NOMO-1 (cell line): Measurements from ENCODE around the gene IER3.
"Not testable (repeated sequence)": the region's sequence is repeated elsewhere in the genome, so short reads cannot be mapped to it uniquely, and the experiment has no call there.

ENCODE experiments used
- DNase-seq, 2 experiments: peaks; one replicate each; lab custom pipeline; 2025; ENCODE audit not compliant: unreplicated experiment in 2 of 2; lab: John Stamatoyannopoulos, UW

The IER3 gene

DNA sequence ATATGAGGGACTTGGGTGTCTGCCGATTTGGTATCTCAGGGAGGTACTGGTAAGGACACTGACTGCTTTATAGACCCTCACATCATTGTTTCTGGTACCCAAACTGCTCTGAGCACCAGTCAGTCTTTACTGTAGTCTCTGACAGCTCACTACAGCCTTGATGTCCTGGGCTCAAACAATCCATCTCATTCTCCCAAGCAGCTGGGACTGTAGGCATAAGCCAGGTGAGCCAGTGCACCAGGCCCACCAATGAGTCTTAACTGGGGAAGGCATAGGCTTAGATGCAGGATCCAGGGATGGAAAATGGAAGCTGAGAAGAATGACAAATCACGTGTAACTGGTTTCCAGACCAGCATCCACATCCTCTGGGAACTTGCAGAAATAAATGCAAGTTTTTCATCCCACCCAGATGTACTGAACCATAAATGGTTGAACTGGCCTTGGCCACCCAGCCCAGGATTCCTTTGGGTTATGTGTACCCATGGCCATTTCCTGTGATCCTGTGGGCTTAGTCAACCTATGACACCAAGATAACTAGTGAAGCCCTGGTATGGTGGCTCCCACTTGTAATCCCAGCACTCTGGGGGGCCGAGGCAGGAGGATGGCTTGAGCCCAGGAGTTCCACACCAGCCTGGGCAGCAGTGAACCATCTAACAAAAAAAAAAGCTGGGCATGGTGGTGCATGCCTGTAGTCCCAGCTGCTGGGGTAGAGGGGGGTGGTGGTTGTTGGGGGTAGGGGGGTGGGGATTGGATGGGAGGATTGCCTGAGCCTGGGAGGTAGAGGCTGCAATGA lies 18.4 kb downstream of the IER3 start:
- DNase-seq, result no peak

DNA sequence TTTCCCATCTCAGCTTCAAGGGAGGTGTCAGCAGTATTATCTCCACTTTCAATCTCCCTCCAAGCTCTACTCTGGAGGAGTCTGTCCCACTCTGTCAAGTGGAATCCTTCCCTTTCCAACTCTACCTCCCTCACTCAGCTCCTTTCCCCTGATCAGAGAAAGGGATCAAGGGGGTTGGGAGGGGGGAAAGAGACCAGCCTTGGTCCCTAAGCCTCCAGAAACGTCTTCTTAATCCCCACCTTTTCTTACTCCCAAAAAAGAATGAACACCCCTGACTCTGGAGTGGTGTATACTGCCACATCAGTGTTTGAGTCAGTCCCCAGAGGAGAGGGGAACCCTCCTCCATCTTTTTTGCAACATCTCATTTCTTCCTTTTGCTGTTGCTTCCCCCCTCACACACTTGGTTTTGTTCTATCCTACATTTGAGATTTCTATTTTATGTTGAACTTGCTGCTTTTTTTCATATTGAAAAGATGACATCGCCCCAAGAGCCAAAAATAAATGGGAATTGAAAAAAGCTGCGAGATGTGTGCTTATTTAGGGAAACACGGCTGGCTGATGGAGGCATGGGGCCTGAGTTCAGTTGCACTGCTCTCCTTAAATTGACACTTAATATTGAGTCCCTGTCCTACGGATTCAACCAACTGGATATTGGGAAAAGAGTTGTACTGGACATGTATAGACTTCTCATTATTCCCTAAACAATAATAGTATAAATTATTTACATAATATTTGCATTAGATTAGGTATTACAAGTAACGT lies 19.3 kb downstream of the IER3 start:
- DNase-seq, result no peak

DNA sequence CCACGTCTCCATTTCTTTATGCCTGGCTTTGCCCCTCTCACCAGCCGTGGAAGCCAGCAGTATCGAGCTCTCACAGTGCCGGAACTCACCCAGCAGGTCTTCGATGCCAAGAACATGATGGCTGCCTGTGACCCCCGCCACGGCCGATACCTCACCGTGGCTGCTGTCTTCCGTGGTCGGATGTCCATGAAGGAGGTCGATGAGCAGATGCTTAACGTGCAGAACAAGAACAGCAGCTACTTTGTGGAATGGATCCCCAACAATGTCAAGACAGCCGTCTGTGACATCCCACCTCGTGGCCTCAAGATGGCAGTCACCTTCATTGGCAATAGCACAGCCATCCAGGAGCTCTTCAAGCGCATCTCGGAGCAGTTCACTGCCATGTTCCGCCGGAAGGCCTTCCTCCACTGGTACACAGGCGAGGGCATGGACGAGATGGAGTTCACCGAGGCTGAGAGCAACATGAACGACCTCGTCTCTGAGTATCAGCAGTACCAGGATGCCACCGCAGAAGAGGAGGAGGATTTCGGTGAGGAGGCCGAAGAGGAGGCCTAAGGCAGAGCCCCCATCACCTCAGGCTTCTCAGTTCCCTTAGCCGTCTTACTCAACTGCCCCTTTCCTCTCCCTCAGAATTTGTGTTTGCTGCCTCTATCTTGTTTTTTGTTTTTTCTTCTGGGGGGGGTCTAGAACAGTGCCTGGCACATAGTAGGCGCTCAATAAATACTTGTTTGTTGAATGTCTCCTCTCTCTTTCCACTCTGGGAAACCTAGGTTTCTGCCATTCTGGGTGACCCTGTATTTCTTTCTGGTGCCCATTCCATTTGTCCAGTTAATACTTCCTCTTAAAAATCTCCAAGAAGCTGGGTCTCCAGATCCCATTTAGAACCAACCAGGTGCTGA lies 20.3 kb downstream of the IER3 start:
- DNase-seq, result not testable (repeated sequence)

DNA sequence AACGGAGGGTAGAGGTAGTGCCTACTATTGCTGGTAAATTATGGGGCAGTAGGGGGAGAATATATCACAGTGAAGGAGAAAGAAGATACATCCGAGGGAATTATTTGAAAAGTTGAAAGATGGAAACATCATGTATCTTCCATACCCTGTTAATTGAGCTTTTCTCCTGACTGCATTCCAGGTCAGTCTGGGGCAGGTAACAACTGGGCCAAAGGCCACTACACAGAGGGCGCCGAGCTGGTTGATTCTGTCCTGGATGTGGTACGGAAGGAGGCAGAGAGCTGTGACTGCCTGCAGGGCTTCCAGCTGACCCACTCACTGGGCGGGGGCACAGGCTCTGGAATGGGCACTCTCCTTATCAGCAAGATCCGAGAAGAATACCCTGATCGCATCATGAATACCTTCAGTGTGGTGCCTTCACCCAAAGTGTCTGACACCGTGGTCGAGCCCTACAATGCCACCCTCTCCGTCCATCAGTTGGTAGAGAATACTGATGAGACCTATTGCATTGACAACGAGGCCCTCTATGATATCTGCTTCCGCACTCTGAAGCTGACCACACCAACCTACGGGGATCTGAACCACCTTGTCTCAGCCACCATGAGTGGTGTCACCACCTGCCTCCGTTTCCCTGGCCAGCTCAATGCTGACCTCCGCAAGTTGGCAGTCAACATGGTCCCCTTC lies 21.0 kb downstream of the IER3 start:
- DNase-seq, result not testable (repeated sequence)

DNA sequence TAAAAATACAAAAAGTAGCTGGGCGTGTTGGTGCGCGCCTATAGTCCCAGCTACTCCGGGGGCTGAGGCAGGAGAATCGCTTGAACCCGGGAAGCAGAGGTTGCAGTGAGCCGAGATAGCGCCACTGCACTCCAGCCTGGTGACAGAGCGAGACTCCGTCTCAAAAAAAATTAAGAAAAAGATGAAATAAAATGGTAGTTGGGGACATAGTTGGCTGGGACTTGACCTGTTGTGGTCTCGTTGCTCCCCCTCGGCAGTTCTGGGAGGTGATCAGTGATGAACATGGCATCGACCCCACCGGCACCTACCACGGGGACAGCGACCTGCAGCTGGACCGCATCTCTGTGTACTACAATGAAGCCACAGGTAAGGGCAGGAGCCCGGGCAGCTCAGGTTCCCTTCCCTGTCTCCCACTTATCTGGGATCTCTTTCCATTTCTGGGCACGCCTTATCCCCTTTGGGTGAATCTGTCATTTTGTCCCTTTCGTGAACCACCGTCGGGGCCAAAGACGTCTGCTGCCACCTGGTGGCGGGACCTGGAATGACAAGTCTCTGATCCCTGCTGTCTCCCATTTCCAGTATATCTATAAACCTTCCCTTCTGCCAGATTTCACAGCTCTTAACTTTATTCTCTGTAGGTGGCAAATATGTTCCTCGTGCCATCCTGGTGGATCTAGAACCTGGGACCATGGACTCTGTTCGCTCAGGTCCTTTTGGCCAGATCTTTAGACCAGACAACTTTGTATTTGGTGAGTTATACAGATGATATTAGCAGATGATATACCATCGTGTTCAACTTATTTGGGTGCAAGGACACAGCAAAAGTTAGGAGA lies 21.9 kb downstream of the IER3 start:
- DNase-seq, result peak; percentile 59 to 67

DNA sequence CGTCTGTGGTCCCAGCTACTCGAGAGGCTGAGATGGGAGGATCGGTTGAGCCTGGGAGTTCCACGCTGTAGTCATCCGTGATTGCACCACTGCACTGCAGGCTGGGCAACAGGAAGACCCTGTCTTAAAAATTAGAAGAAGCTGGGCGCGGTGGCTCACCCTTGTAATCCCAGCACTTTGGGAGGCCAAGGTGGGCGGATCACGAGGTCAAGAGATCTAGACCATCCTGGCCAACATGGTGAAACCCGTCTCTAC lies 22.4 kb downstream of the IER3 start:
- DNase-seq, result not testable (repeated sequence)

DNA sequence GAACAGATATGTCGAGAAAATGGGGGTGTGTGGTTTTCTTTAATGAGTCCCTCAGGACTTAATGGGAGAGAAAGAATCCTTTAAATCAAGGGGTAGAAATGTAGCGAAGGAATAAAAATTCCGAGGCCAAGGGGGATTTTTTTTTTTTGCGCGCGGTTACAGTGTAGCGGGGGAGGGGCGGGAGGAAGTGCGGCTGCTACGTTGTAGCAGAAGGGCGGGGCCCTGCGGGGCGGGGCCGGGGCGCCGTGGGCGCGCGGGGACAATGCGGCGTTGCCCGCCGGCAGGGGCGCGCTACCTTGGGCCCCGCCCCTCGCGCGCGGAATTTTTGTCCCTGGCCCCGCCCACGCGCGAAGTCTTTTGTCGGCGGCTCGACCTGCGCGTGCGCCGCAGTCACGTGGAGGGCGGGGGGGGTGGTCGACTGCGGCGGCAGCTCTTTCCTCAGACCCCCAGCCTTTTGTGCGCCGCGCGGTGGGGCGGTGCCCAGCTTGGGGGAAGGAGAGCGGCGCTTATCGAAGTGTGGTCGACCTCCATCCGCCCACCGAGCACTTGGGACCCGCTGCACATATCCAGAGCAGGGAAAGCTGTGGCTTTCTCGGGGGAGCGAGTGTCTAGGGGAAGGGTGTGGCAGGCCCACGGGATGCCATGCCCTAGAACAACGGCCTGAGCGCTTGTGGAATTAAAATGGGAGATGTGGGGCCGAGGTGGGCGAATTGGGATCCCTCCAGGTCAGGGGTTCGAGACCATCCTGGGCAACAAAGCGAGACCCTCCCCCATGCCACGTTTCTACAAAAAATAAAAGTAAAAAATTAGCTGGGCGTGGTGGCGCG lies 22.9 kb downstream of the IER3 start:
- DNase-seq, result peak; percentile 83 to 96

DNA sequence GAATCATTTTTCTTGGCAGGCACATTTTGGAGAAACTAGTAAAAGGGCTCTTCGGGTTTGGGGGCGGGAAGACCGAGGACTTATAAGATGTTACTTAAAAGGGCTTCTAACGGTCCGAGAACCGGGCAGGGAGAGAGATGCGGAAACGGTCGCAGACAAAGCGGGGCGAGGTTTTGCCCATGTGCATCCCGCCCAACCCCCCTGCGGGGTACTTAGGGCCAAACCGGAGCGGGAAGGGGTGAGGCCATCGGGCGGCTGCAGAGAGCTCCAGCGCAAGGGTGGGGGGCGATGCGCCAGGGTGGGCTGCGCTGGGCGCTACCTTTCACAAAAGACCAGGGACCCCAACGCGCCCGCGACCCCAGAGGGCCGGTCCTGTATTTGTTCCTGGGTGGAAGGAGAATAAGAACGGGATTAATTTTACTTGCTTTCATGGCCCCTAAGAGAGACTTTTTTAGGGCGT lies 23.6 kb downstream of the IER3 start:
- peak; percentile 56 to 76 for DNase-seq

DNA sequence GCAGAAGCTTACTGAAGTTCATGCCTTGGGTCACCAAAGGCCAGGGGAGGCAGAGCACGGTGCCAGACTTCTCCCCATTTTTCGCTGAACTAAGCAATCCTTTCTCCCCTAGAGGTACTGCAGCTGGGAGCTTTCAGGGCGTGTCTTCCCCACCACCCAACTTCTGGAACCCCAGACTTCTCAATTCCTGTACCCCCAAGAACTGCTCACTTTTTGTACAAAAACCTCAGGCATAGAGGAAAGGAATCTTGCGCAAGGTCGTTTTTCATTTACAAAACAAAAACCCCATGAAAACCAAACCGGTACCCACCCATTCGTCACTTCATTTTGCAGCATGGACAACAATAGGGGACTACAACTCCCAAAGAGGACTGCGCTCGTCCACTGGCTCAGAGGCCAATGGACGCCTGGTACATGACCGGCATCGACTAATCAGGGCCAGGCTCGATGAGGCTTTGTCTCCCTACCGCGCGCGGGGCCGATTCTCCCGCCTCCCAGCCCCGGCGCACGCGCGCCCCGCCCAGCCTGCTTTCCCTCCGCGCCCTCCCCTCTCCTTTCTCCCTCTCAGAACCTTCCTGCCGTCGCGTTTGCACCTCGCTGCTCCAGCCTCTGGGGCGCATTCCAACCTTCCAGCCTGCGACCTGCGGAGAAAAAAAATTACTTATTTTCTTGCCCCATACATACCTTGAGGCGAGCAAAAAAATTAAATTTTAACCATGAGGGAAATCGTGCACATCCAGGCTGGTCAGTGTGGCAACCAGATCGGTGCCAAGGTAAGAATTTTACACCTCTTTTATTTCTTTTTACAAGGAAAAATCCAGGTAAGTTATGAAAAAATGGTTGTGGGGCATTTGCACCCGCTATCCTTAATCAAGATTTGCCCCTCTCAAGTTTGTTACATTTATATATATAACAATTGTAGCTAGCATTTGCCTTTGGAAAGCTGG lies 24.3 kb downstream of the IER3 start, which contains the start of gene TUBB:
Gene TUBB, plus strand, starts transcription at position 562 of the 947 bp plus-strand sequence. Its CDS starts 155 bp downstream, at position 717.
- DNase-seq, result peak; percentile 97 to 99

DNA sequence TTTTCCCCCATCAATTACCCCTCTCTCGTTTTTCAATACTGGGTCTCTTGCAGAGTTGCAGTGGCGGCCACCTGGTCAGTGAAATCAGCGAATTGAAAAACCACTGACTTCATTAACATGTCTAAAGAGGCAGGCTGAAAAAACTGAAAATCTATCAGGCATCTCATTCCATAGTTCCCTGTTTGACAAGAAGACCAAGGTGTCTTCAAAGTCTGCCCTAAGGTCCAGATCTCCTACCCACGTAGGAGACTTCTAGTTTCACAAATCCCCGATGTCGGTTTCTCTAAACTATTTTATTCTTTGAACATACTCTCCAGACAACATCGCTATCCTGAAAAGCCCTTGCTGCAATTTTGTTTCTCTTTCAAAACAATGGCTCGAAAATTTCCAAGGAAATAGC lies 25.0 kb downstream of the IER3 start:
- no peak for DNase-seq

DNA sequence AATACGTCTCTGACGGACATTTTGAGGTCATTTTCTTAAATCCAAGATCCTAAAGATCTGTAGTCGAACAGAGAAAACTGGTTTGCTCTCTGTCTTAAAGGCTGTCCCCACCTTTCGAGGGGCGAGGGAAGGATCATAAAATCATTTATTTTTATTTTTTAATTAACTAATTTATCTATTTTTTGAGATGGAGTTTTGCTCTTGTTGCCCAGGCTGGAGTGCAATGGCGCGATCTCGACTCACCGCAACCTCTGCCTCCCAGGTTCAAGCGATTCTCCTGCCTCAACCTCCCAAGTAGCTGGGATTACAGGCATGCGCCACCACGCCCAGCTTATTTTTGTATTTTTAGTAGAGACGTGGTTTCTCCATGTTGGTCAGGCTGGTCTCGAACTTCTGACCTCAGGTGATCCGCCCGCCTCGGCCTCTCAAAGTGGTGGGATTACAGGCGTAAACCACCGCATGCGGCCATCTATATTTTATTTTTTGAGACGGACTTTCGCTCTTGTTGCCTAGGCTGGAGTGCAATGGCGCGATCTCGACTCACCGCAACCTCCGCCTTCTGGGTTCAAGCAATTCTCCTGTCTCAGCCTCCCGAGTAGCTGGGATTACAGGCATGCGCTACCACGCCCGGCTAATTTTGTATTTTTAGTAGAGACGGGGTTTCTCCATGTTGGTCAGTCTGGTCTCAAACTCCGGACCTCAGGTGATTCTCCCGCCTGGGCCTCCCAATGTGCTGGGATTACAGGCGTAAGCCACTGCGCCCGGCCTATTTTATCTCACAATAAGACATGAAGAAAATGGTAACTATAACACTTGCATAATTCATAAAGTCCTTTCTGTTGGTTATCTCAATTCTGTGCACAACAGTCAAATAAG lies 26.3 kb downstream of the IER3 start:
- not testable (repeated sequence) for DNase-seq

DNA sequence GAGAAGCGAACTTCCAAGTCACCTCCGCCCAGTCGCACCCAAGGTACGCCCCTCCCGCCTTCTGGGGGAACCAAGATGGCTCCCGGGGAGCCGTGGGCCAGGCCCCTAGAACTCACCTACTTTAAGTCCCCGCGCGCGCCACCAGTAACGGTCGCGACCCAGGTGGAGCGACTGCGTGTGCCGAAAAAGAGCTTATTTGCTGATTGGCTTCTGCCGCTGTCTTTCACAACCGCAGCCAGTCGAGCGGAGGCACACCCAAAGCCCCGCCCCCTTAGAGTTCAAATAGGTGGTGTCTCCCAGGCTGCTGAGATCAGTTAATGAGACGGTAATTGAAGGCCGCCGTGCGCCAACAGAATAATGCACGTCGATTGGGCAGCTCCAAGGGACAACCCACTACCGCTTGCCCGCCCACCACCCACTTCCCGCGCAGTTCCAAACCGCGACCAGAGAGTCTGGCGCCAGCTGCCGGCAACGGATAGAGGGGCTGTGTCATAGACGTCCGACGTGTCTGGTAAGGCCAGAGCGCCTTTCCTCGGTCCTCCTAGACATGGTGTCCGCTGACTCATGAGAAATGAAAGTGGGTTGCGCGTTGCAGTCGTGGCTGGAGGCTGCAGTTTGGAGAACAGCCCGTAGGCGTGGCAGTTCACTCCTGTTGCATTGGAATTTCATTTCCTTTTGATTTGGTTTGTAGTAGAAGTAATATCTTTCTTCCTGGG lies 27.1 kb downstream of the IER3 start, which contains the start of gene MDC1:
Gene MDC1, minus strand, starts transcription at position 153 of the 716 bp plus-strand sequence. CDS start 2,106 bp downstream, outside the sequence.
- peak; percentile 100 for DNase-seq

DNA sequence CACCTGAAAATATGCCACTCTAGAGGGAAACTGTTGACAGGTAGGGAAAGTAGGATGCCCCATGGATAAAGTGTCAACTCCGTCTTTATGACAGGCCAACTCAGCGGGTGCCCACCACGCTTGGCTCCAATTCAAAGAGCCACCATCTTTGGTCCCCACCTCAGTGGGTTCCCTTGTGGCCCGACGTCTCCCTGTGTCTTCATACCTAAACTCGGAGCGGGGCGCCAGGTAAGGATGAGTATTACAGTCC lies 27.5 kb downstream of the IER3 start:
- no peak for DNase-seq

DNA sequence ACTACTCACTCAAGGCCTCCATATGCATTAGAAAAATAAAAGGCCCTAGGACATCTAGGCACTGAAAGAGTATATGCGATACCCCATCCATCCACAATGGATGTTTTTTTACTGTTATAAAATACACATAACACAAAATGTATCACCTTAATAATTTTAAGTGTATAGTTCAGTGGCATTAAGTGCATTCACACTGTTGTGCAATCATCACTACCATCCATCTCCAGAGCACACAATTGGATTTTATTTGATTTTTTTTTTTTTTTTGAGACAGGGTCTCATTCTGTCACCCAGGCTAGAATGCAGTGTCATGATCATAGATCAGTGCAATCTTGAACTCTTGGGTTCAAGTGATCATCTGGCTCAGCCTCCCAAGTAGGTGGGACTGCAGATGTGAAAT lies 30.1 kb downstream of the IER3 start:
- no peak for DNase-seq

DNA sequence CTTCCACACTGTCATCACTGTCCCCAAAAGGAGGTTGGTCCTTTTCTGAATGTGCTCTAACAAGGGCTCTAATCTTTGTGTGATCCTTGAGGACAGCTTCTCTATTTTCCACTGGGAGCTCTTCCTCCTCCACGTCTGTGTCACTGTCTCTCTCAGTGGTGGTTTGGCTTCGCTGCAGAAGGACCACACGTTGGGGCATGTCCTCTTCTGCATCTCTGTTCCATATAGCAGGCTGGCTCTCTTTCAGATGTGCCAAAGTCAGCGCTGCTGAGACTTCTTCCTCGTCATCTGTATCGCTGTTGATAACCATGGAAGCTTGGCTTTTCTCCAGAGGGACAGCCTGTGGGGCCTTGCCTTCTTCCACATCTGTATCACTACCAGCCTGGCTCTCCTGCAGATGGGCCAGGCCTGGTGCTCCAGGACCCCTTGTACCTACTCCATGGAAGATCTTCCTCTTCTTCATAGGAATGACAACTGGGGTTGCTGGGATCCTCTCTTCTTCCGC lies 31.9 kb downstream of the IER3 start:
- no peak for DNase-seq

DNA sequence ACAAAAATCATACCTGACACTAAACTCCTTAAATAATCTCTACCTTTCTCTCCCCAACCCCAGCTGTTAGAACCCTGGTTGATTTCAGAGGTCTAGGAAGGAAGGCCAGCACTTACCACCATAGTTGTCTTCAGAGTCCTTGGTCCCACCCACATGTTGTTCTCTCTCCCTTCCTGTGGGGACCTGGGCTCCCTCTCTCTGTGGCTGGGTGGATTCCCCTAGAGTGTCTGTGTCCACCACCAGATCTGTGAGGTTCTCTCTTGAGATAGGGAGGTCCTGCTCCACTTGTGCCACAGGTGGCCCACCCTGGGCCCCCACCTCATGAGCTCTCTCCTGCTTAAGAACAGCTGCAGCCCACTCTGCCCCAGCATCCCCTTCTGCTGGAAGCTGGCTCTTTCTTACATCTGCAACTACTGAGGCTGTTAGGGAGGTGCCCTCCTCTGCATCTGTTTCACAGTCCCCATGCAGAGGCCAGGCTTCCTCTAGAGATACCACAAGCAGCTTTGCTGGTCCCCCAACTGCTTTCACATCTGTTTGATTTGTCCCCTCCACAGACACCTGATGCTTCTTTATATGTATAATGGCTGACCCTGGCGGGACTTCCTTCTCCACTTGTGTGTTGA lies 32.5 kb downstream of the IER3 start:
- no peak for DNase-seq
